Measurements from ENCODE around the gene SYT5. TPM values are rescaled to one million over a fixed set of nuclear protein-coding genes. Genes with fewer than 3 reads are reported as not detected.

Gene SYT5
- total and polyA plus RNA-seq, 2 of the 13 experiments (the other 11 are each of a cell fraction or from before 2014, with no cell fraction given): not detected

DNA sequence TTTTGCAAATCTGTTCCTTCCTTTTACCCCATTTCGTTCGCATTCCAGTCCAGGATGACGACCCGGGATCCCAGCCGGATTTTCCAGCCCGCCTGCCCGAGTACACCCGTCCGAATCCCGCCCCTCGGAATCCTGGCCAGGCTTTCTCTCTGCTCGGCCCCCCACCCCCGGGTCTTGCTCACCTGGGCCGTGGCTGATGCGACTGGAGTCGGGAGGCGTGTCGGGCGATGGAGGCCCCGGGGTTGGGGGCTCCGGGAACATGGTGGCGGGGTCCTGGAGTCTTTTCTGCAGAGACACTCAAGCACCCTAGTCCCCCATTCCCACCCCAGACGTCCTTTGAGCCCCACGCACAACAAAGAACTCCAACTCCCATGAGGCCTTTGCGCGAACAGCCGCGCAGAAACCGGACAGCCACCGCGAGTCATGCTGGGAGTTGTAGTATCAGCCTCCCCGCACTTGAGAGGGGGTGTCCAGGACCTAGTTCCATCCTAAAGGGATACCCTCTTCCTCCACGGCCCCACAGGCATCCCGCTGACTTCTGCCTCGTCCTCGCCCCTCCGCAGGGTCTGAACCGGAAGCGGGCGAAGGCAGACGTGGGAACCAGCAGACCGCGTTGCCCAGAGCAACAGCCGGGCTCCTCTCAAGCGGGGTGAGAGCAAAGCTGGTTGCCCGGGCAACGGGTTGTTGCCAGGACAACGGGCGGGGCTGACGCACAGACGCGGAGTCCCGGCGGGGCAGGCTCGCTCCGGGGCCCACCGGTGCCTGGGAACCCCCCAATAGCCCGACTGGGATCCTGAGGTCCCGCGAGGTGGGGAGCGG is 1.1 kb downstream of the SYT5 start (continued):
- TF ChIP-seq, protein P1, sequence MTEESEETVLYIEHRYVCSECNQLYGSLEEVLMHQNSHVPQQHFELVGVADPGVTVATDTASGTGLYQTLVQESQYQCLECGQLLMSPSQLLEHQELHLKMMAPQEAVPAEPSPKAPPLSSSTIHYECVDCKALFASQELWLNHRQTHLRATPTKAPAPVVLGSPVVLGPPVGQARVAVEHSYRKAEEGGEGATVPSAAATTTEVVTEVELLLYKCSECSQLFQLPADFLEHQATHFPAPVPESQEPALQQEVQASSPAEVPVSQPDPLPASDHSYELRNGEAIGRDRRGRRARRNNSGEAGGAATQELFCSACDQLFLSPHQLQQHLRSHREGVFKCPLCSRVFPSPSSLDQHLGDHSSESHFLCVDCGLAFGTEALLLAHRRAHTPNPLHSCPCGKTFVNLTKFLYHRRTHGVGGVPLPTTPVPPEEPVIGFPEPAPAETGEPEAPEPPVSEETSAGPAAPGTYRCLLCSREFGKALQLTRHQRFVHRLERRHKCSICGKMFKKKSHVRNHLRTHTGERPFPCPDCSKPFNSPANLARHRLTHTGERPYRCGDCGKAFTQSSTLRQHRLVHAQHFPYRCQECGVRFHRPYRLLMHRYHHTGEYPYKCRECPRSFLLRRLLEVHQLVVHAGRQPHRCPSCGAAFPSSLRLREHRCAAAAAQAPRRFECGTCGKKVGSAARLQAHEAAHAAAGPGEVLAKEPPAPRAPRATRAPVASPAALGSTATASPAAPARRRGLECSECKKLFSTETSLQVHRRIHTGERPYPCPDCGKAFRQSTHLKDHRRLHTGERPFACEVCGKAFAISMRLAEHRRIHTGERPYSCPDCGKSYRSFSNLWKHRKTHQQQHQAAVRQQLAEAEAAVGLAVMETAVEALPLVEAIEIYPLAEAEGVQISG (CRISPR knock-in tag; IDR thresholded peaks at IDR 0.05): no peak
- TF ChIP-seq ZFY (CRISPR knock-in tag; IDR thresholded peaks at IDR 0.05) (0 out of 2 replicates have a peak, but pooled peaks have one; percentile 33), POGK (CRISPR knock-in tag; conservative IDR thresholded peaks at IDR 0.05) (0 out of 2 replicates have a peak, but pooled peaks have one; percentile 20), GABPB1 (CRISPR knock-in tag; IDR thresholded peaks at IDR 0.05) (peak; percentile 83), MXI1 (IDR thresholded peaks at IDR 0.05; ENCODE audit: borderline replicate concordance, low read depth, low read length) (peak; percentile 99), ZNF124 (CRISPR knock-in tag; IDR thresholded peaks at IDR 0.05) (0 out of 2 replicates have a peak, but pooled peaks have one; percentile 23), ZNF724P (CRISPR knock-in tag; IDR thresholded peaks at IDR 0.05; ENCODE audit: borderline replicate concordance) (0 out of 2 replicates have a peak, but pooled peaks have one; percentile 19), NONO (IDR thresholded peaks at IDR 0.05) (no peak), NONO (CRISPR knock-in tag; conservative IDR thresholded peaks at IDR 0.05) (peak; percentile 62; the same call in 1 of the 2 replicates), CHD2 (IDR thresholded peaks at IDR 0.05; ENCODE audit: low read depth, low read length) (peak; percentile 18; the same call in 1 of the 2 replicates), GABPA (IDR thresholded peaks at IDR 0.05; ENCODE audit: low read depth, low read length) (peak; percentile 40), GABPA (CRISPR knock-in tag; IDR thresholded peaks at IDR 0.05; ENCODE audit: low read depth) (peak; percentile 77), HBP1 (CRISPR knock-in tag; IDR thresholded peaks at IDR 0.05; ENCODE audit: low read depth) (peak; percentile 56; the same call in 1 of the 2 replicates), PITX1 (CRISPR knock-in tag; IDR thresholded peaks at IDR 0.05) (peak; percentile 20; the same call in 1 of the 2 replicates), ZFP82 (CRISPR knock-in tag; IDR thresholded peaks at IDR 0.05; ENCODE audit: borderline replicate concordance) (0 out of 2 replicates have a peak, but pooled peaks have one; percentile 41)
- TF ChIP-seq, protein P2, sequence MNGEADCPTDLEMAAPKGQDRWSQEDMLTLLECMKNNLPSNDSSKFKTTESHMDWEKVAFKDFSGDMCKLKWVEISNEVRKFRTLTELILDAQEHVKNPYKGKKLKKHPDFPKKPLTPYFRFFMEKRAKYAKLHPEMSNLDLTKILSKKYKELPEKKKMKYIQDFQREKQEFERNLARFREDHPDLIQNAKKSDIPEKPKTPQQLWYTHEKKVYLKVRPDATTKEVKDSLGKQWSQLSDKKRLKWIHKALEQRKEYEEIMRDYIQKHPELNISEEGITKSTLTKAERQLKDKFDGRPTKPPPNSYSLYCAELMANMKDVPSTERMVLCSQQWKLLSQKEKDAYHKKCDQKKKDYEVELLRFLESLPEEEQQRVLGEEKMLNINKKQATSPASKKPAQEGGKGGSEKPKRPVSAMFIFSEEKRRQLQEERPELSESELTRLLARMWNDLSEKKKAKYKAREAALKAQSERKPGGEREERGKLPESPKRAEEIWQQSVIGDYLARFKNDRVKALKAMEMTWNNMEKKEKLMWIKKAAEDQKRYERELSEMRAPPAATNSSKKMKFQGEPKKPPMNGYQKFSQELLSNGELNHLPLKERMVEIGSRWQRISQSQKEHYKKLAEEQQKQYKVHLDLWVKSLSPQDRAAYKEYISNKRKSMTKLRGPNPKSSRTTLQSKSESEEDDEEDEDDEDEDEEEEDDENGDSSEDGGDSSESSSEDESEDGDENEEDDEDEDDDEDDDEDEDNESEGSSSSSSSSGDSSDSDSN (CRISPR knock-in tag; IDR thresholded peaks at IDR 0.05): 0 out of 2 replicates have a peak, but pooled peaks have one; percentile 22
